Aorta (tissue), 5 donors: ENCODE results near the gene DIPK2A. TPM values are rescaled to one million over a fixed set of nuclear protein-coding genes. Genes with fewer than 3 reads are reported as not detected.

ENCODE experiments used
- ATAC-seq: fragments of 200-7000 bp; cut with Tn5 transposase; one replicate; pipeline ENCODE4 v1.9.1; 2022; ENCODE audit warnings: moderate library complexity; ENCODE audit not compliant: low FRiP score
- DNase-seq, 2 donors: peaks; one replicate each; pipeline ENCODE4 v3.0.0-alpha.2; 2020
- H3K27ac ChIP-seq, 2 donors: one replicate each; pipeline ENCODE4 v1.5.1; 2013; ENCODE audit warnings: low read length in 2 of 2, mild to moderate bottlenecking in 2 of 2, moderate library complexity in 2 of 2, control low read depth in 1 of 2, inconsistent platforms in 1 of 2, low read depth in 1 of 2
- H3K27me3 ChIP-seq, 2 donors: one replicate each; pipeline ENCODE4 v1.6.1; 2013; ENCODE audit warnings: control low read depth in 1 of 2, low read length in 1 of 2, mild to moderate bottlenecking in 1 of 2, moderate library complexity in 1 of 2; ENCODE audit not compliant: insufficient read depth in 2 of 2, control insufficient read depth in 1 of 2
- H3K36me3 ChIP-seq, 2 donors: one replicate each; pipeline ENCODE4 v1.6.1; 2013; ENCODE audit warnings: control low read depth in 1 of 2, low read length in 1 of 2, mild to moderate bottlenecking in 1 of 2; ENCODE audit not compliant: insufficient read depth in 2 of 2, control insufficient read depth in 1 of 2
- H3K4me1 ChIP-seq, 2 donors: one replicate each; pipeline ENCODE4 v1.6.1; 2013; ENCODE audit warnings: low read length in 2 of 2, control low read depth in 1 of 2, mild to moderate bottlenecking in 1 of 2, moderate library complexity in 1 of 2; ENCODE audit not compliant: insufficient read depth in 2 of 2, control insufficient read depth in 1 of 2
- H3K4me3 ChIP-seq, 2 donors: one replicate each; pipeline ENCODE4 v1.5.1; 2013; ENCODE audit warnings: low read length in 2 of 2, control low read depth in 1 of 2, mild to moderate bottlenecking in 1 of 2
- H3K9me3 ChIP-seq: one replicate; pipeline ENCODE4 v1.6.1; 2013; ENCODE audit warnings: mild to moderate bottlenecking, low read length; ENCODE audit not compliant: control insufficient read depth
- WGBS, 2 donors: extraction: QIAGEN DNeasy Blood & Tissue Kit; methylation state at CpG; one replicate each; pipeline ENCODE4 v1.1.7; 2013; 5-methylcytosine and 5-hydroxymethylcytosine counted together
- intact Hi-C, 2 donors: fragments of 100-400 bp; cut with DNase I; formaldehyde crosslinking; loops; one replicate each; pipeline versions ENCODE4 v1.14.2 to v1.15.0; 2022
- polyA plus RNA-seq, 2 donors: library from polyadenylated mRNA; stranded (reverse); fragments of 200-250 nt; gene quantifications; one replicate each; pipeline ENCODE4 v1.2.3, GENCODE V29; 2013
- total RNA-seq, 2 donors: library from RNA; stranded (reverse); fragmentation: NEBNext Ultra II Directional; extraction: Animal tissue kit (Norgen Biotek cat#: 25700); gene quantifications; one replicate each; pipeline ENCODE4 v1.2.1, GENCODE V29; 2021
- donor health status: healthy with polysubstance abuse.
- donor health status: Bipolar disorder and iron deficiency.
- donor health status: DM: no; HTN: no; CAD: no.
- donor health status: DM: no; HTN: no; CAD: no.
- donor health status: DM: yes; HTN: yes; CAD: no.

Gene DIPK2A
- total and polyA plus RNA-seq, 4 donors: 12.8 to 36.1 (median 22.0) TPM

DNA sequence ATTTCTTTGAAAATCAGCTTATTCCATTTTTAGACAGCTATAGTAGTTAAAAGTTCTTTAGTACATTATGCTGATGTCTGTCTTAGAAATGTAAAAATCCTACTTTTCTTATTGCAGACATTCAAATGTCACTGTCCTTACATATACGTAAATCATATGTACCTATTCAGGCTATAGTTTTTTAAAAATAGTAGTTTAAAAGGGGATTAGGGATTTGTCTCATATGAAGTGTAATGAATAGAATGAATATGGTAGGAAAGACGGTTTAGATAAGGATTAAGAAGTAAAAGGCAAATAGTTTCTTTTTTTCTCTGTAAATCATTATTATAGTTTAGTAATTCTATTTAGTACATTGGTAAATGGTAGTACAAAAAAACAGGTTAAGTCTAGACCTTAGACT, 7.4 kb downstream of the DIPK2A start:
- Histone ChIP-seq H3K27me3 (no peaks in the 10 kb centered on the region), H3K4me1 (peaks cover 0 to 3% of the 10 kb centered on the region in 2 donors), H3K36me3 (no peaks in the 10 kb centered on the region), H3K27ac (no peak overlapping the region), H3K4me3 (no peak overlapping the region), H3K9me3 (no peaks in the 10 kb centered on the region)
- 14 to 22% methylated on average over 2 of the region's 2 CpGs for WGBS, 2 donors
- no peak for DNase-seq
- intact Hi-C loops: loop anchor here in 1 of 2 donors (10.0 kb wide), 1 partner anchor 136 kb away; no protein-coding TSS in a partner anchor
- no peak for ATAC-seq

DNA sequence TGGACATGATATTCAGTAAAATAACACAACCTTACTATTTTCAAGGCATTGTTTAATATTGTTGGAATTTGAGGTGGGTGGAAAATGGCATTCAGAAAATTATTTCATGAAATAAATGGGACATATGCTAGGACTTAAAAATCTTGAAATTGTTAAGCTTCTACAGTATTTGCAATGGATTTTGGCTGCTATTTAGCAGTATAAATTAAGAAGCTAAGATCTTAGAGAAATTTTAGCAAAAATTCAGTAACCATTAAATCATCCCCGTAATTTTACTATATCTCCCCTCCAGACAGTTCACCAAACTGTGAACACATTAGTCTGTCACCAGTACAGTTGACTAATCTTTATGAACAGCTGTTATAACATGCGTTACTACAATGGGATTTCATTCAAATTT, 8.2 kb downstream of the DIPK2A start:
- no peak for ATAC-seq
- no peak overlapping the region for H3K4me3 ChIP-seq
- WGBS, 2 donors: 5 to 10% methylated on average over 2 of the region's 2 CpGs

DNA sequence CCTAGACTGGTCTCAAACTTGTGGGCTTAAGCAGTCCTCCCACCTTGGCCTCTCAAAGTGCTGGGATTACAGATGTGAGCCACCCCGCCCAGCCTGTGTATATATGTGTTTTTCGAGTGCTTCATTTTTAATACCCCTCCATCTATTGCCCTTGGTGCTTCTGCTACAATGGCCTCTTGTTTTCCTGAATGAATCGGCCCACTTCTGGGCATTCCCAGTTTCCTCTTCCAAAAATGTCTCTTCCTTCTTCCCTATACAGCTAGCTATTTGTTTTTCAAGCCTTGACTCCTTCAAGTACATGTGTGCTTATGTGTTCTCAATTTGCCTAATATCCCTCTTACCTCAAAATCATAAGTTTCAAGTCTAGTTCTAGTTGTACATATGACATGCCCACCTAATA, 16.7 kb downstream of the DIPK2A start:
- 76 to 94% methylated on average over 3 of the region's 3 CpGs for WGBS, 2 donors
- DNase-seq (no peak), ATAC-seq (no peak)
- no peak overlapping the region for H3K27ac ChIP-seq
- H3K36me3 ChIP-seq: no peaks in the 10 kb centered on the region
- H3K27me3 ChIP-seq: no peaks in the 10 kb centered on the region
- intact Hi-C loops: no loop called here
- H3K4me1 ChIP-seq: peaks cover 0 to 2% of the 10 kb centered on the region in 2 donors
- H3K4me3 ChIP-seq: no peak overlapping the region
- H3K9me3 ChIP-seq: peaks cover 1% of the 10 kb centered on the region

More for the DNA sequence above, 8.2 kb downstream of the DIPK2A start:
- Histone ChIP-seq H3K27me3 (no peaks in the 10 kb centered on the region), H3K9me3 (no peaks in the 10 kb centered on the region), H3K27ac (no peak overlapping the region), H3K36me3 (no peaks in the 10 kb centered on the region), H3K4me1 (peaks cover 0 to 3% of the 10 kb centered on the region in 2 donors)
- intact Hi-C loops: loop anchor here in 1 of 2 donors (10.0 kb wide), 1 partner anchor 135 kb away; no protein-coding TSS in a partner anchor
- DNase-seq: no peak

DNA sequence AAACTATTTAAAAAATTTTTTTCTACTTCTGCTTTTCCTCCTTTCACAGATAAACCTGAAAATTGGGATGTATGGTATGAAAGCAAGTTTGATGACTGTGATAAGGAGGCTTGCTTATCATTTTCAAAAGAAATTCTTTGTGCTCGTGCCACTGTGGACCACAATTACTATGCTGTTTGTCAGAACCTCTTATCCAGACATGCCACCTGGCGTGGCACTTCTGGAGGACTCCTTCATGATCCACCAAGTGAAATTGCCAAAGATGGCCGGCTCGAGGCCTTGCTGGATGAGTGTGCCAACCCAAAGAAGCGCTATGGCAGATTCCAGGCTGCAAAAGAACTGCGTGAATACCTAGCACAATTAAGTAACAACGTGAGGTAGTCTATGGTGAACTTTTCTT, 17.8 kb downstream of the DIPK2A start:
- no peak overlapping the region for H3K4me3 ChIP-seq
- no peak for ATAC-seq

DNA sequence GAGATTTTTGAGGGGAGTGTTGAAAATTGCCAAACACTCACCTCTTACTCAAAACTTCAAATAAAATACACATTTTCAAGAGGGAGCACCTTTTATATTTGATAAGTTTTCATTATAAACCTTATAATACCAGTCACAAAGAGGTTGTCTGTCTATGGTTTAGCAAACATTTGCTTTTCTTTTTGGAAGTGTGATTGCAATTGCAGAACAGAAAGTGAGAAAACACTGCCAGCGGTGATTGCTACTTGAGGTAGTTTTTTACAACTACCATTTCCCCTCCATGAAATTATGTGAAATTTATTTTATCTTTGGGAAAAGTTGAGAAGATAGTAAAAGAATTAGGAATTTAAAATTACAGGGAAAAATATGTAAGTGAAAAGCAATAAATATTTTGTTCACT, 20.1 kb downstream of the DIPK2A start:
- Histone ChIP-seq H3K27ac (no peak overlapping the region), H3K4me3 (no peak overlapping the region), H3K27me3 (no peaks in the 10 kb centered on the region), H3K9me3 (peaks cover 1% of the 10 kb centered on the region), H3K4me1 (peaks cover 2% of the 10 kb centered on the region in 2 donors), H3K36me3 (no peaks in the 10 kb centered on the region)
- intact Hi-C loops: no loop called here
- ATAC-seq (no peak), DNase-seq (no peak)
- WGBS, 2 donors: 84 to 88% methylated on average over 1 of the region's 1 CpG

More for the DNA sequence above, 17.8 kb downstream of the DIPK2A start:
- intact Hi-C loops: no loop called here
- Histone ChIP-seq H3K36me3 (no peaks in the 10 kb centered on the region), H3K27me3 (no peaks in the 10 kb centered on the region), H3K4me1 (peaks cover 0 to 2% of the 10 kb centered on the region in 2 donors), H3K27ac (no peak overlapping the region), H3K9me3 (peaks cover 1% of the 10 kb centered on the region)
- 71 to 72% methylated on average over 7 of the region's 7 CpGs for WGBS, 2 donors
- DNase-seq: no peak

DNA sequence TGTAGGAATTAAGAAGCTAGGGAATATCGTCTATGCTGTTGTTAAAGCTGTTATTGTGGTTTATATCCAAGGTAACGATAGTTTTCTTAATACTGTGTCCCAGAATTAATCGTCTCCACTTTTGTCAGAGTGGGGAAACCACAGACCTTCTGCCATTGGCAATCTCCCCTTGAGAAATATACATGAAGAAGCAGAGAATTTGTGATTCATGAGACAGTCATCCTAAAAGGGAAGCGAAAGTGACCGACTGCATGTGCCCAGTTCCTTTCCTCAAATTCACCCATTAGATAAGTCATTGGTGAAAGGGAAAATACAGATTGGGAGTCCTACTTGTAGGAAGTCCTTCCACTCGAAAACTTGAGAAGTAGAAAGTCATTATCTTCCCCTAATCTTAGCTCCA, 26.6 kb downstream of the DIPK2A start:
- peaks cover 0 to 7% of the 10 kb centered on the region in 2 donors for H3K4me1 ChIP-seq
- H3K36me3 ChIP-seq: no peaks in the 10 kb centered on the region
- no peak for DNase-seq
- no peak overlapping the region for H3K27ac ChIP-seq
- no peaks in the 10 kb centered on the region for H3K27me3 ChIP-seq
- 86 to 88% methylated on average over 6 of the region's 6 CpGs for WGBS, 2 donors
- H3K9me3 ChIP-seq: no peaks in the 10 kb centered on the region
- ATAC-seq: no peak
- no peak overlapping the region for H3K4me3 ChIP-seq
- intact Hi-C loops: no loop called here

DNA sequence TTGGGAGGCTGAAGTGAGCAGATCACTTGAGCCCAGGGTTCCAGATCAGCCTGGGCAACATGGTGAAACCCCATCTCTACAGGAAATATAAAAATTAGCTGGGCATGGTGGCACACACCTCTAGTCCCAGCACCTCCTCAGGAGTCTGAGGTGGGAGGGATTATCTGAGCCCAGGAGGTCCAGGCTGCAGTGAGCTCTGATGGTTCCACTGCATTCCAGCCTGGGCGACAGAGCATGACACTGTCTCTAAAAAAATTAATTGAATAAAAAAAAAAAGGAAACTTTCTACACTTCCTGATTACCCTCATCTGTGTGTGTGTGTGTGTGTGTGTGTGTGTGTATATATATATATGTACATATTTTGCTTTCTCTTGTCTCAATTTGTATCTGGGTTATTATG, 31.4 kb downstream of the DIPK2A start:
- DNase-seq: no peak
- WGBS, 2 donors: 93 to 100% methylated on average over 1 of the region's 1 CpG
- intact Hi-C loops: no loop called here
- Histone ChIP-seq H3K36me3 (no peaks in the 10 kb centered on the region), H3K27me3 (no peaks in the 10 kb centered on the region), H3K27ac (no peak overlapping the region), H3K4me1 (peaks cover 0 to 5% of the 10 kb centered on the region in 2 donors), H3K4me3 (no peak overlapping the region), H3K9me3 (no peaks in the 10 kb centered on the region)
- no peak for ATAC-seq

DNA sequence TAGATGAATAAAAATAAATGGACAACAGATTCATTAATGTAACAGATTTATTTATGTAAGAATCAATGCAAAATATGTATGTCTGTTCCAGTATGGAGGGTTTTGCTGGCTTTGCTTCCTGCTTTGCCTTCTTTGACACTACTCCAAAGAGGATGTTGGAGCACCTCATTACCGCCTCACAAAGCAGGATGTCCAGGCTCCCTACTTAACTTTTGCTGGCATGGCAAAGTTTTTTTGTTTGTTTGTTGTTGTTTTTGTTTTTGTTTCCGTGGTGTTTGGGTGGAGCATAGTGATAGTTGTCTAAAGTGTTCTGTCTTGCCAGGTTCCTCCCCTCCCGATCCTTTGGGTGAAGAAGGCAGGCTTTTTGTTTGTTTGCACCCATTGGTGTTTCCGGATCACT, 38.7 kb downstream of the DIPK2A start:
- WGBS, 2 donors: 86 to 90% methylated on average over 4 of the region's 4 CpGs

DNA sequence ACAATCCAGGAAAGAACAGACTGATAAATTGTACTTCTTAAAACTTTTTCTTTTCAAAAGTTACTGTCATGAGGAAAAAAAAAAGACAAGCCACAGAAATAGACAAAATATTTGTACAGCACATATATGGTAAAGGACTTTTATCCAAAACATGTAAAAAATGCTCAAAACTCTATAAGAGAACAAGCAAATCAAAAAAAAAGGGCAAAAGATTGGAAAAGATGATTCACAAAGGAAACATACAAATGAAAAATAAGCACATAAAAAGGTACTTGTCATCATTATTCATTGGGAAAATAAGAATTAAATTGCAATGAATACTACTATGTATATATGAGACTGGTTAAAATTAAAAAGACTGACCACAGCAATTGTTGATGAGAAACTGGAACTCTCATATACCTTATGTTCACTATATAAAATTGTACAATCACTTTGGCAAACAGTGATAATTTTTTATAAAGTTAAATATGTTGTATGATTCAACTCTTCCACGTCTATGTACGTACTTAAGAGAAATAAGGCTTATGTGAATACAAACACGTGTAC, 39.7 kb downstream of the DIPK2A start:
- H3K27ac ChIP-seq: no peak overlapping the region
- intact Hi-C loops: no loop called here
- WGBS, 2 donors: 71 to 76% methylated on average over 3 of the region's 3 CpGs
- no peaks in the 10 kb centered on the region for H3K9me3 ChIP-seq
- DNase-seq (no peak), ATAC-seq (no peak)
- no peaks in the 10 kb centered on the region for H3K36me3 ChIP-seq
- no peak overlapping the region for H3K4me3 ChIP-seq
- H3K27me3 ChIP-seq: no peaks in the 10 kb centered on the region
- peaks cover 0 to 1% of the 10 kb centered on the region in 2 donors for H3K4me1 ChIP-seq

More for the DNA sequence above, 38.7 kb downstream of the DIPK2A start:
- no peak for DNase-seq
- Histone ChIP-seq H3K4me1 (peaks cover 0 to 1% of the 10 kb centered on the region in 2 donors), H3K27ac (no peak overlapping the region), H3K4me3 (no peak overlapping the region), H3K9me3 (no peaks in the 10 kb centered on the region), H3K36me3 (no peaks in the 10 kb centered on the region), H3K27me3 (no peaks in the 10 kb centered on the region)
- no peak for ATAC-seq
- intact Hi-C loops: no loop called here
